HG03565 (cell line): ENCODE results near the gene NDE1.
"Not testable (repeated sequence)": the region's sequence is repeated elsewhere in the genome, so short reads cannot be mapped to it uniquely, and the experiment has no call there.

Experiments
- ATAC-seq: cut with Tn5 transposase; IDR thresholded peaks from one replicate; pipeline ENCODE4 v1.9.1; 2021; ENCODE audit warnings: mild to moderate bottlenecking, moderate library complexity; ENCODE audit not compliant: unreplicated experiment

The NDE1 gene

GRCh38 chr16:15649727-15650018, 372 bp upstream of the NDE1 start:
- no peak for ATAC-seq

- no peak for ATAC-seq
Observed at GRCh38 chr16:15650698-15651171, 690 bp downstream of the NDE1 start.

- ATAC-seq, result no peak
Observed at GRCh38 chr16:15652293-15653001, 2.4 kb downstream of the NDE1 start.

GRCh38 chr16:15653227-15653626, 3.2 kb downstream of the NDE1 start:
- ATAC-seq, result no peak

GRCh38 chr16:15654591-15654990, 4.5 kb downstream of the NDE1 start:
- no peak for ATAC-seq

- ATAC-seq, result not testable (repeated sequence)
Observed at GRCh38 chr16:15655561-15655960, 5.5 kb downstream of the NDE1 start.

- no peak for ATAC-seq
Observed at GRCh38 chr16:15658149-15658548, 8.1 kb downstream of the NDE1 start.

- ATAC-seq, result no peak
Observed at GRCh38 chr16:15658556-15658955, 8.5 kb downstream of the NDE1 start.

- ATAC-seq, result no peak
Observed at GRCh38 chr16:15660203-15660601, 10.2 kb downstream of the NDE1 start.

GRCh38 chr16:15665107-15665506, 15.1 kb downstream of the NDE1 start:
- ATAC-seq, result no peak

- no peak for ATAC-seq
Observed at GRCh38 chr16:15667091-15667742, 17.2 kb downstream of the NDE1 start.

- no peak for ATAC-seq
Observed at GRCh38 chr16:15671530-15672117, 21.6 kb downstream of the NDE1 start.

- not testable (repeated sequence) for ATAC-seq
Observed at GRCh38 chr16:15672127-15672513, 22.1 kb downstream of the NDE1 start.

- no peak for ATAC-seq
Observed at GRCh38 chr16:15672514-15673167, 22.6 kb downstream of the NDE1 start.

GRCh38 chr16:15674571-15674970, 24.5 kb downstream of the NDE1 start:
- ATAC-seq, result no peak

- no peak for ATAC-seq
Observed at GRCh38 chr16:15676506-15676905, 26.5 kb downstream of the NDE1 start.

GRCh38 chr16:15677447-15677846, 27.4 kb downstream of the NDE1 start:
- no peak for ATAC-seq

GRCh38 chr16:15682105-15682570, 32.1 kb downstream of the NDE1 start:
- no peak for ATAC-seq

- ATAC-seq, result no peak
Observed at GRCh38 chr16:15686287-15686686, 36.2 kb downstream of the NDE1 start.

- ATAC-seq, result no peak
Observed at GRCh38 chr16:15689290-15689689, 39.2 kb downstream of the NDE1 start.

- ATAC-seq, result no peak
Observed at GRCh38 chr16:15690296-15690695, 40.3 kb downstream of the NDE1 start.

GRCh38 chr16:15691046-15691445, 41.0 kb downstream of the NDE1 start:
- ATAC-seq, result no peak
